Caco-2 (cell line): ENCODE data around the gene UNG. TPM values are rescaled to one million over a fixed set of nuclear protein-coding genes. Genes with fewer than 3 reads are reported as not detected.
A peak's percentile ranks its signal among the peaks of the same experiment; 100 is the strongest.

ENCODE experiments used
- BruUV-seq: library from RNA; stranded (reverse); fragments of 400-500 nt; replicated peaks from 2 replicates; lab custom pipeline; 2021; lab: Mats Ljungman, UMichigan
- CTCF ChIA-PET: fragments of 300-600 bp; sonication (Branson Sonifier 250); formaldehyde crosslinking; loops from one replicate; lab custom pipeline; 2022; ENCODE audit warnings: antibody characterized with exemption; lab: Charles Lee
- POLR2A ChIA-PET: fragments of 300-600 bp; sonication (Branson Sonifier 250); formaldehyde crosslinking; loops from one replicate; lab custom pipeline; 2022; ENCODE audit warnings: antibody characterized with exemption; lab: Charles Lee
- DNase-seq, 2 experiments: peaks; one replicate each; pipeline versions ENCODE4 v3.0.0 to v3.0.0-alpha.2; 2020 to 2022
- H3K27me3 ChIP-seq: replicated peaks from 2 replicates; pipeline ENCODE4 v1.6.0; 2011; ENCODE audit warnings: low read length; ENCODE audit not compliant: control insufficient read depth, insufficient read depth
- H3K36me3 ChIP-seq: 2 replicates; pipeline ENCODE4 v1.5.1; 2011; ENCODE audit warnings: low read length; ENCODE audit not compliant: control insufficient read depth, insufficient read depth
- H3K4me1 ChIP-seq: fragments of 250-450 bp; sonication (Bioruptor Pico); 2 replicates; pipeline ENCODE4 v1.5.1; 2020; ENCODE audit warnings: mild to moderate bottlenecking
- H3K4me3 ChIP-seq: 2 replicates; pipeline ENCODE4 v1.5.1; 2011; ENCODE audit warnings: low read depth, mild to moderate bottlenecking, control low read depth, low read length
- H3K9me3 ChIP-seq: fragments of 250-450 bp; sonication (Bioruptor Pico); 2 replicates; pipeline ENCODE4 v1.5.1; 2020; ENCODE audit warnings: mild to moderate bottlenecking, moderate library complexity
- H3K27ac Mint-ChIP-seq: one replicate; pipeline ENCODE4 v1.8.0; 2022; ENCODE audit warnings: mixed read lengths; ENCODE audit not compliant: unreplicated experiment
- H3K27me3 Mint-ChIP-seq: one replicate; pipeline ENCODE4 v1.8.0; 2022; ENCODE audit warnings: mixed read lengths; ENCODE audit not compliant: insufficient read depth, unreplicated experiment
- H3K36me3 Mint-ChIP-seq: one replicate; pipeline ENCODE4 v1.8.0; 2022; ENCODE audit warnings: mild to moderate bottlenecking, mixed read lengths; ENCODE audit not compliant: insufficient read depth, unreplicated experiment
- H3K4me1 Mint-ChIP-seq: one replicate; pipeline ENCODE4 v1.8.0; 2022; ENCODE audit warnings: low read depth, mixed read lengths; ENCODE audit not compliant: unreplicated experiment
- H3K4me3 Mint-ChIP-seq: one replicate; pipeline ENCODE4 v1.8.0; 2022; ENCODE audit warnings: mild to moderate bottlenecking, moderate library complexity, mixed read lengths; ENCODE audit not compliant: unreplicated experiment
- H3K9me3 Mint-ChIP-seq: one replicate; pipeline ENCODE4 v1.8.0; 2022; ENCODE audit warnings: mixed read lengths; ENCODE audit not compliant: unreplicated experiment
- CTCF ChIP-seq, 2 experiments: fragments of 200-600 bp in 1 of 2; IDR thresholded peaks; 1 replicate in 1 of 2; 2 replicates in 1 of 2; pipeline versions ENCODE4 v1.5.1 to v1.8.0; 2011 to 2022; ENCODE audit warnings: antibody characterized with exemption in 1 of 2, control low read depth in 1 of 2, inconsistent platforms in 1 of 2, low read depth in 1 of 2, low read length in 1 of 2, mild to moderate bottlenecking in 1 of 2, moderate library complexity in 1 of 2; ENCODE audit not compliant: insufficient read depth in 1 of 2, severe bottlenecking in 1 of 2, unreplicated experiment in 1 of 2
- intact Hi-C: fragments of 100-400 bp; cut with micrococcal nuclease; formaldehyde crosslinking; loops from one replicate; pipeline ENCODE4 v1.10.0; 2022; ENCODE audit not compliant: unreplicated experiment
- total RNA-seq: library from RNA; stranded (reverse); gene quantifications from 2 replicates; pipeline ENCODE4 v1.2.3, GENCODE V29; 2022

Gene UNG
- total RNA-seq, 1 experiment from 2014 or later, result 78.3 TPM

GRCh38 chr12:109058773-109059172 lies 38.6 kb upstream of the UNG start:
- Mint-ChIP-seq H3K36me3 (no peaks in the 10 kb centered on the region), H3K27ac (no peak overlapping the region), H3K9me3 (no peaks in the 10 kb centered on the region), H3K4me3 (no peak overlapping the region), H3K27me3 (no peaks in the 10 kb centered on the region), H3K4me1 (peaks cover 3% of the 10 kb centered on the region)
- Histone ChIP-seq H3K36me3 (no peaks in the 10 kb centered on the region), H3K4me1 (0 out of 2 replicates have a peak, but pooled peaks cover 3% of the 10 kb centered on the region), H3K9me3 (no peaks in the 10 kb centered on the region), H3K4me3 (no peak overlapping the region), H3K27me3 (no peaks in the 10 kb centered on the region)
- ChIA-PET POLR2A (no interaction called here), CTCF (no interaction called here)
- intact Hi-C loops, result no loop called here
- TF ChIP-seq CTCF (IDR thresholded peaks at IDR 0.05; ENCODE audit: insufficient read depth in 1 of 2, low read depth in 1 of 2, low read length in 1 of 2, severe bottlenecking in 1 of 2, unreplicated experiment in 1 of 2), result no peak
- DNase-seq, result no peak
- no TSS peak for BruUV-seq

GRCh38 chr12:109064143-109064542 lies 33.3 kb upstream of the UNG start:
- Mint-ChIP-seq H3K4me3 (no peak overlapping the region), H3K27me3 (no peaks in the 10 kb centered on the region), H3K27ac (no peak overlapping the region), H3K36me3 (no peaks in the 10 kb centered on the region), H3K4me1 (peaks cover 8% of the 10 kb centered on the region), H3K9me3 (no peaks in the 10 kb centered on the region)
- Histone ChIP-seq H3K27me3 (no peaks in the 10 kb centered on the region), H3K36me3 (0 out of 2 replicates have a peak, but pooled peaks cover 1% of the 10 kb centered on the region), H3K9me3 (no peaks in the 10 kb centered on the region), H3K4me3 (no peak overlapping the region), H3K4me1 (peaks cover 11% of the 10 kb centered on the region; the same call in 1 of the 2 replicates)
- CTCF ChIA-PET, result no interaction called here
- intact Hi-C loops, result no loop called here
- BruUV-seq, result no TSS peak
- DNase-seq, result no peak
- POLR2A ChIA-PET, result no interaction called here
- no peak for TF ChIP-seq CTCF (IDR thresholded peaks at IDR 0.05; ENCODE audit: insufficient read depth in 1 of 2, low read depth in 1 of 2, low read length in 1 of 2, severe bottlenecking in 1 of 2, unreplicated experiment in 1 of 2)

GRCh38 chr12:109065154-109065852 lies 32.1 kb upstream of the UNG start:
- TF ChIP-seq CTCF (IDR thresholded peaks at IDR 0.05; ENCODE audit: insufficient read depth in 1 of 2, low read depth in 1 of 2, low read length in 1 of 2, severe bottlenecking in 1 of 2, unreplicated experiment in 1 of 2), result no peak
- Mint-ChIP-seq H3K27ac (peak overlapping the region; percentile 66), H3K27me3 (no peaks in the 10 kb centered on the region), H3K9me3 (no peaks in the 10 kb centered on the region), H3K36me3 (peaks cover 5% of the 10 kb centered on the region), H3K4me1 (peaks cover 20% of the 10 kb centered on the region), H3K4me3 (peak overlapping the region; percentile 14)
- H3K4me3 ChIP-seq, result no peak overlapping the region
- BruUV-seq, result no TSS peak
- ChIA-PET POLR2A (no interaction called here), CTCF (no interaction called here)
- DNase-seq, result peak in 1 of 2 experiments; percentile 9
- no peaks in the 10 kb centered on the region for H3K27me3 ChIP-seq
- intact Hi-C loops, result no loop called here
- H3K4me1 ChIP-seq, result peaks cover 18% of the 10 kb centered on the region; the same call in 1 of the 2 replicates
- 0 out of 2 replicates have a peak, but pooled peaks cover 1% of the 10 kb centered on the region for H3K36me3 ChIP-seq
- no peaks in the 10 kb centered on the region for H3K9me3 ChIP-seq
